Measurements from ENCODE around the gene AUH.
"Not testable (repeated sequence)": the region's sequence is repeated elsewhere in the genome, so short reads cannot be mapped to it uniquely, and the experiment has no call there.

The AUH gene

GRCh38 chr9:91379426-91379825 lies 17.7 kb upstream of the AUH start:
- no peak for DNase-seq (ENCODE audit: low read depth in 2 of 3, low spot score in 1 of 3)

- DNase-seq (ENCODE audit: low read depth in 2 of 3, low spot score in 1 of 3), result no peak
These were observed 17.0 kb upstream of the AUH start for GRCh38 chr9:91378695-91379127.

GRCh38 chr9:91378054-91378453 lies 16.3 kb upstream of the AUH start:
- DNase-seq (ENCODE audit: low read depth in 2 of 3, low spot score in 1 of 3), result not testable (repeated sequence)

GRCh38 chr9:91376239-91376638 lies 14.5 kb upstream of the AUH start:
- no peak for DNase-seq (ENCODE audit: low read depth in 2 of 3, low spot score in 1 of 3)

GRCh38 chr9:91374939-91375338 lies 13.2 kb upstream of the AUH start:
- no peak for DNase-seq (ENCODE audit: low read depth in 2 of 3, low spot score in 1 of 3)

- DNase-seq (ENCODE audit: low read depth in 2 of 3, low spot score in 1 of 3), result no peak
These were observed 10.2 kb upstream of the AUH start for GRCh38 chr9:91371894-91372293.

- DNase-seq (ENCODE audit: low read depth in 2 of 3, low spot score in 1 of 3), result not testable (repeated sequence)
These were observed 8.3 kb upstream of the AUH start for GRCh38 chr9:91370006-91370405.

- no peak for DNase-seq (ENCODE audit: low read depth in 2 of 3, low spot score in 1 of 3)
These were observed 3.0 kb upstream of the AUH start for GRCh38 chr9:91364702-91365101.

- DNase-seq (ENCODE audit: low read depth in 2 of 3, low spot score in 1 of 3), result no peak
These were observed 2.3 kb upstream of the AUH start for GRCh38 chr9:91364005-91364404.

GRCh38 chr9:91362051-91362611 lies 413 bp upstream of the AUH start:
- DNase-seq (ENCODE audit: low read depth in 2 of 3, low spot score in 1 of 3), result no peak

GRCh38 chr9:91360551-91361290 lies 997 bp downstream of the AUH start:
- DNase-seq (ENCODE audit: low read depth in 2 of 3, low spot score in 1 of 3), result no peak

- DNase-seq (ENCODE audit: low read depth in 2 of 3, low spot score in 1 of 3), result peak in 1 of 3 donors; percentile 21
These were observed 1.8 kb downstream of the AUH start for GRCh38 chr9:91359734-91360470.

GRCh38 chr9:91359083-91359482 lies 2.6 kb downstream of the AUH start:
- no peak for DNase-seq (ENCODE audit: low read depth in 2 of 3, low spot score in 1 of 3)

GRCh38 chr9:91354881-91355280 lies 6.8 kb downstream of the AUH start:
- no peak for DNase-seq (ENCODE audit: low read depth in 2 of 3, low spot score in 1 of 3)

GRCh38 chr9:91349115-91349555 lies 12.6 kb downstream of the AUH start:
- no peak for DNase-seq (ENCODE audit: low read depth in 2 of 3, low spot score in 1 of 3)

- DNase-seq (ENCODE audit: low read depth in 2 of 3, low spot score in 1 of 3), result no peak
These were observed 13.4 kb downstream of the AUH start for GRCh38 chr9:91348191-91348807.

GRCh38 chr9:91347377-91347776 lies 14.3 kb downstream of the AUH start:
- no peak for DNase-seq (ENCODE audit: low read depth in 2 of 3, low spot score in 1 of 3)

GRCh38 chr9:91346644-91347043 lies 15.1 kb downstream of the AUH start:
- no peak for DNase-seq (ENCODE audit: low read depth in 2 of 3, low spot score in 1 of 3)

GRCh38 chr9:91345978-91346377 lies 15.7 kb downstream of the AUH start:
- no peak for DNase-seq (ENCODE audit: low read depth in 2 of 3, low spot score in 1 of 3)

- DNase-seq (ENCODE audit: low read depth in 2 of 3, low spot score in 1 of 3), result no peak
These were observed 19.1 kb downstream of the AUH start for GRCh38 chr9:91342575-91342974.

GRCh38 chr9:91341749-91342148 lies 20.0 kb downstream of the AUH start:
- no peak for DNase-seq (ENCODE audit: low read depth in 2 of 3, low spot score in 1 of 3)

GRCh38 chr9:91341258-91341746 lies 20.4 kb downstream of the AUH start:
- DNase-seq (ENCODE audit: low read depth in 2 of 3, low spot score in 1 of 3), result no peak
